G401 (cell line): Measurements from ENCODE around the gene COL26A1. TPM values are rescaled to one million over a fixed set of nuclear protein-coding genes. Genes with fewer than 3 reads are reported as not detected.
"Not testable (repeated sequence)": the region's sequence is repeated elsewhere in the genome, so short reads cannot be mapped to it uniquely, and the experiment has no call there.

ENCODE experiments used
- DNase-seq: peaks from one replicate; pipeline ENCODE4 v3.0.0-alpha.2; 2015; ENCODE audit warnings: low spot score
- in situ Hi-C: cut with HindIII; loops from 2 replicates; pipeline ENCODE4 v1.10.0; 2016; ENCODE audit warnings: low sequenced_read_pairs, mixed read lengths
- total RNA-seq: library from RNA; depleted of rRNA; stranded (reverse); fragments of >200 nt; shearing (Covaris generic); gene quantifications from 2 replicates; pipeline ENCODE4 v1.2.3, GENCODE V29; 2014

The COL26A1 gene
- total RNA-seq, 1 experiment from 2014 or later: 104 TPM

- in situ Hi-C loops: no loop called here
- DNase-seq: no peak
These were observed 192.7 kb downstream of the COL26A1 start for GRCh38 chr7:101555269-101555920.

DNA sequence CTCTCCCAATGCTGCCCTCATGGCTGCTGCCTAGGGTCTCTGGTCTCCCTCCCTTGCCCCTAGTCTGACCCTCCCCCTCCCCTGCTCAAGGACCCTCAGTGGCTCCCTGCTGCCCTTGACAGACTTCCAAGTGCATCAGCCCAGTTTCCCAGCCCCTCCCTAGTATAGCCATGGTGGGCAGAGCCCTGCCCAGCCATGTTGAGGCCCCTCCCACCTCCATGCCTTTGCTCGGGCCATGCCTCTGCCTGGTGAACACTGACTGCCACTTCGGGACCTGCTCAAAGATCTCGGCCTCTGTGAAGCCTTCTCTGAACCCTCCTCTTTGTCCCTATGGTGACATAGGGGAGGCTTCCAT, 193.2 kb downstream of the COL26A1 start:
- no peak for DNase-seq
- in situ Hi-C loops: no loop called here

GRCh38 chr7:101556453-101556968, 193.8 kb downstream of the COL26A1 start:
- in situ Hi-C loops: no loop called here
- no peak for DNase-seq

DNA sequence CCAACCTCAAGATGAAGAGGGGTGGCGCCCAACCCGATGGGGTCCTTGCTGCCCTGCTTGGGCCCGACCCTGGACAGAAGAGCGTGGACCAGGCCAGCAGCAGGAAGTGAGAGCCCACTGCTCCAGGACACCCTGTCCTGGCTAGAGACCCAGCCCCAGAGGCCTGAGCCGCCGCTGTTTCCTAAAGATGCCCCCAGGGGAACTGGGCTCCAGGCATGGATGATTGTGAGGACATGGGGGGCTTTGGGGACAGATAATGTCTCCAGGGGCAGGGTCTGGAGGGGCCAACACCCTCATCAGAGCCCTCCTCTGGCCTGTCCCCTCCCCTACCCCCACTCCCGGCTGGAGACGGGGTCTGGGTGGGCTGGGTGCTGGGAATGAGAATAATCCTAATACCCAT, 194.7 kb downstream of the COL26A1 start:
- DNase-seq: no peak
- in situ Hi-C loops: no loop called here

DNA sequence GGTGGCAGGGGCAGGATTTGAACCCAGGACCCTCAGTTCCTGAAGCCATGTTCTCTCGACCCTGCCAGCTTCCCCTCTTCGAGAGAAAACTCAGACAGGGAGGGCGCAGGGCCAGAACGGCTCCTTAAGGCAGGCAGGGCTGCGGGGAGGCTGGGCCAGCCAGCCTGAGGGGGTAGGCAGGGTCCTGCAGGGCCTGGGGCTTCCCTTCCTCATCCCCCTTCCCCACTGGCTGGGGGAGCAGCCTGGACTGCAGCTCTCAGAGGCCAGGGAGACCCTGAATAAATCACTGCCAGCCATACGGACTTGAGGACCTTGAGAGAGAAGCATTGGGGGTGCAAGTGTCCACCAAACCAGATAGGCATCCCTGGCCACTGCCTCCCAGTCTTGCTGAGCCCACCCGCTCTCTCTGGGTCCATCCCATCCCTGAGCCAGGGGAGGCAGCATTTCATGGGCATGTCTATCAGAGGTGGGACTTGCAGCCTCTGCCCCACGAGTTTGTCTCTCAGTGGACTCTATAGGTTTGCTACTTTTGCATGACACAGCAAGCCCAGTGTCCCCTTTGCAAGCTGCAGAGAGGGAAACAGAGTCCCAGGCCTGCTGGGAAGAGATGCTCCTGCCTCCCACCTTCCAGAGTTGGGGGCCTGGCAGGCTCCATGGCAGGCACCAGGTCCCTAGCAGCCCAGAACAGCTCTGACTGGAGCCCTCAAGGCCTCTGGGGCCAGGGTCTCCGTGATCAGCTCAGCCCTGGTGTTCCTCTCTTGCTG, 195.5 kb downstream of the COL26A1 start:
- in situ Hi-C loops: no loop called here
- DNase-seq: no peak

DNA sequence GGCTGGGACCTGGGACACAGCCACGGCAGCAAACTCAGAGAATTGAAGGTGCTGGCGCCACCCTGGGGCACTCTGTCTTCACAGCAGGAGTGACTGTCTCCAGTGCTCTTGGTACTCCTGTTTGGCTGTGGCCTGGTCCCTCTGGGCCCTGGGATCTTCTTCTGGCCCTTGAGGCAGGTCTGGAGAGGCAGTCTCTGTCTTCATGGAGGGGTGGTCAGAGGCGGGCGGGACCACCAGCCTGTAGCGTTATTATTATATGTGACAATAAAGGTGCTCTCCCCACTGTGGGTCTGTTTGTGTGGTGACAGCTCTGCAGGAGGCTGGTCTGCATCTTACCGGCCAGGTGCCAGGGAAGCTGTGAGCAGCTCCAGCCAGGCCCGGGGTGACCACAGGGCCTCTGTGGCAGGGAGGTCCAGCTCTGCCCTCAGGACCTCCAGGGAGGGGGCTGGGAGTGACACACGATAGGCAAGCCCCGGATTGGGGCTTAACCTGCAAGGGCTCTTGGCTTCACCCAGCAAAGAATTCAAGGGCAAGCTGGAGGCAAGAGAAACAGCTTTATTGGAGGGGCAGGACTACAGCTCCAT, 196.2 kb downstream of the COL26A1 start:
- DNase-seq: no peak
- in situ Hi-C loops: no loop called here

- no peak for DNase-seq
- in situ Hi-C loops: no loop called here
These were observed 196.9 kb downstream of the COL26A1 start for GRCh38 chr7:101559586-101559985.

DNA sequence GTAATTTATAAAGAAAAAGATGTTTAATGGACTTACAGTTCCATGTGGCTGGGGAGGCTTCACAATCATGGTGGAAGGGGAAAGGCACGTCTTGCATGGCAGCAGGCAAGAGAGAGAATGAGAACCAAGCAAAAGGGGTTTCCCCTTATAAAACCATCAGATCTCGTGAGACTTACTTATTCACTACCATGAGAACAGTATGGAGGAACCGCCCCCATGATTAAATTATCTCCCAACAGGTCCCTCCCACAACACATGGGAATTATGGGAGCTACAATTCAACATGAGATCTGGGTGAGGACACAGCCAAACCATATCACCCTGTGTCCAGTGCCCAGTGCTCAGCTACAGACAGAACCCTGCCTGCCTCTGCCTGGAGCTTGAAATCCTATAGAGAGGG, 197.3 kb downstream of the COL26A1 start:
- in situ Hi-C loops: not testable (repeated sequence)

DNA sequence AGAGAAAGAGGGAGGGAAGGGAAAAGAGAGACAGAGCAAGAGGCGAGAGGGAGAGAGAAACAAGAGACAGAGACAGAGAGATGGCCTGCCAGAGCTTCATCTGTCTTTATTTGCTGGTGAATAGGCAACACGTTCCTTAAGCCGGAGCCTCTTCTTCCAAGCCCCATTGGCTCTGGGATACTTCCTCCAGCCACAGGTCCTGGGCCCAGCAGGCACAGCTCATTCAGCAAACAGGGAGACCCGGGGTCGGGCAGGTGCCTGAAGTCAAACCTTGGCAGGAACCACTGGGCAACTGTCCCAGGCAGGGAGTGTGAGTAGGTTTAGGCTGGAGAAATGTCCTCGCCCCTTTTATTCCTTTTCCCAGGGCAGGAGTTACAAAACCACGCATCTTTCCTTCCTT, 198.2 kb downstream of the COL26A1 start:
- in situ Hi-C loops: no loop called here
- DNase-seq: no peak

More for the DNA sequence above, 197.3 kb downstream of the COL26A1 start:
- DNase-seq: not testable (repeated sequence)

GRCh38 chr7:101561293-101561692, 198.6 kb downstream of the COL26A1 start:
- in situ Hi-C loops, DNase-seq: not testable (repeated sequence)

DNA sequence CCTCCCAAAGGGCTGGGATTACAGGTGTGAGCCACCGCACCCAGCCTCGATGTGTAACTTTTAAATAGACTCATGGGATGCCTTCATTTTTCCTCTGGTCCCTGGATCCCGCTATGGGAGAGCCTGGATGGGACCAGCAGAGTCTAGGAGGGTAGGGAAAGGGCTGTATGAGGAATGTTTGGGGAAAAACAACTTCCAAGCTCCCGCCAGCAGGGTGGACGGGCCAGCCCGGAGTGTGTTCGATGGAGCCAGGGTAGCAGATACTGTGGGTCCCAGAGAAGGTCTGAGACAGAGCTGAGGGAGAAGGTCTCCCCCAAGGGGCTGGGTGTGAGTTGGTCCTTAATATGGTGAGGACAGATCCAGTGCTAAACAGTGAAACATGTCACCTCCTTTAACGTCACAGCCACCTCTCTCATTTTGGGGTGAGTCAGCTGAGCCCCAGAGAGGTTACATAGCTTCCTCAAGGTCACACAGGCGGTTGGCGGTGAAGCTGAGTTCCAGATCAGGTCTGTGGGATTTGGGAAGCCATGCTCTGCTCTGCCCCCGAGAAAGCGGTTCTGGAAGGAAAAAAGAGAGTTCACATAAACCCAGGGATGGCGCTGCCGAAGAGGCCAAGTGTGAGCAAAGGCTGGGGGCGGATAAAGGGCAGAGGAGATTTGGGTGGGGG, 200.0 kb downstream of the COL26A1 start:
- no peak for DNase-seq
- in situ Hi-C loops: no loop called here

DNA sequence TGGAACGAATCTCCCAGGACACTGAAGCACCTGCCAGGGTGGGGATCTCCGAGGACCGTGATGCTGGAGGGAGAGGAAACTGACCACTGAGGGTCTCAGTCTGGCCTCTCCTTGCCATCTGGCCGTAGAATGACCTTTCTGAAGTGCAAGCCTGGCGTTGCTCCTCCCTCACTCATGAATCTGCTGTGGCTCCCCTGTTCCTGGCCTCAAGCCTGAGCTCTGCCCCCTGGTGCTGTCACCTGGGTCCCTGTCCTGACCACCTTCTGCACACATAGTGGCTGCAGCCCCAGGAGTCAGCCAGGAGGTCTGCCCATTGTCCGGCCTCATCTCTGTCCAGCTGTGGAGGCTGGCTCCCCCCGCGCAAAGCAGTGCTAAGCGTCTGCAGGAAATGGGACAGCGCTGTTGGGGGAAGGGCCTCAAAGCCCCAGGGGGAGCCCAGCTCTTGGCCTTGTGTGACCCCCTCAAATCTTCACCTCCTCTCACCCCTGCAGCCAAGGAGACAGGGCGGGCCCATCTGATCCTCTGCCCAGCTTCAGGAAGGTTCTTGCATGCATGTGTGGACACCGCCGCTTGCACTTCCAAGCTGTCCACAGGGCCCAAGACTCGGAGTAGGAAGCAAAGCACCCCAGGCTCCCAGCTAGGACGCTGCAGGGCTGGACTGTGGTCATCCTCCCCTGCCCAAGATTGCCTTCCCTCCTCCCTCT, 200.7 kb downstream of the COL26A1 start:
- DNase-seq: no peak
- in situ Hi-C loops: no loop called here

- DNase-seq: no peak
- in situ Hi-C loops: no loop called here
These were observed 201.5 kb downstream of the COL26A1 start for GRCh38 chr7:101563943-101564777.

- no peak for DNase-seq
These were observed 202.1 kb downstream of the COL26A1 start for GRCh38 chr7:101564778-101565211.

DNA sequence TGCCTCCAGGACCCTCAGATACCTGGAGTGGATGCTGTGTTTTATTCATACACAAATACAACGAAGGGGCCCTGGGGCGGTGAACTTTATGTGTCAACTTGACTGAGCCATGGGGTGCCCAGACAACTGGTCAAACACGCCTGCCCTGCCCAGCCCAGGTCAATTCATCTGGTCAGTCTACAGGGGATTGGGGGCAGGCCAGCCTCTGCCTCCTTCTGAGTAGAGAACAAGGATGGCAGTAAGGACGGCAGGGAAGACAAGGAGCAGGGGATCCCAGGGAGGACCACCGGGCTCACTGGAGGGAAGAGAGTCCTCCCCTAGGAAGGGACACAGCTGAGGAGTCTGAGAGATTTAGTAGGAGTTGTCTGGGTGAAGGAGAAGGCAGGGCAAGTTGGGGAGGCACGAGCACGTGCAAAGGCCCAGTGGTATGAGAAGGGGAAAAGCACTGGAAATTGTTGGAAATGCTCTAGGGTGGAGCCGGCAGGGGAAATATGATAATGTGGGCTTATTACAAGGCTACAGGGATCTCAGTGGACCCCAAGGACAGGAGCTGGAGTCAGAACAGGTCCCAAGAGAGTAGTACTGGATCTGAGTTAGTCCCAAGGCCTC, 203.0 kb downstream of the COL26A1 start:
- no peak for DNase-seq
- in situ Hi-C loops: no loop called here

More at GRCh38 chr7:101564778-101565211, 202.1 kb downstream of the COL26A1 start:
- in situ Hi-C loops: no loop called here

DNA sequence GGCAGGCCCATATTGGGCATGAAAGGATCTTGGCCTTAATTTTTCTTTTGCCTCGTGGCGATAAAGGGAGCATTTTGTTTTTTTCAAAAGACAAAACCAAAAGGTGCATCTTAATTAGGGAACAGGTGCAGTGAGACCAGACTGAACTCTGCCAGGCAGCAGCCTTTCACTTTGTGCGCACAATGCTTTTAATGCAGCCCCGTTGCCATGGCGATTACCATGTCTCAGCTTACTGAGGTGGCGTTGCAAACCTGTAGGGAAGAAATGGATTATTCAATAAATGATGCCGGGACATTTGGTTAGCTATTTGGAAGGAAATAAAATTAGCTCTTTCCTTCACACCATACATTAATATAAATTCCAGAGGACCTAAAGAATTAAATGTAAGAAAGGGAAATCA, 204.6 kb downstream of the COL26A1 start:
- in situ Hi-C loops: no loop called here
- DNase-seq: no peak

GRCh38 chr7:101572156-101572555, 209.5 kb downstream of the COL26A1 start:
- in situ Hi-C loops: no loop called here
- no peak for DNase-seq

DNA sequence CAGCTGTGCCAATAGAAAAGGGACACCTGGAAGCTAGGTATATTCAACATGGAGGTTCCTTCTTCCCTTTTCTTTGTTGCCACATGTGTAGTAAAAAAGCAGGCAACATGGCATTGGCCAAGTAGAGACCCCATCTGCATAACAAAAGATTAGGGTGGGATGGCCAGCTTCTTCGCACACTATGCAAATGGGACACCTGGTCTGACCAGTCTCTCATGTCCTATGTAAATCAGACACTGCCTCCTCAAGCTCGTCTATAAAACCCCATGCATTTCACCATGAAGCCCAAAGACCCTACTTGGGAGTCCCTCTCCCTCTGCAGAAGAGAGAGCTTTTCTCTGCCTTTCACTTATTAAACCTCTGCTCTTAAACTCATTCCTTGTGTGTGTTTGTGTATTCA, 212.5 kb downstream of the COL26A1 start:
- no peak for DNase-seq
- in situ Hi-C loops: no loop called here
